ENCODE results near the gene COBLL1. TPM values are rescaled to one million over a fixed set of nuclear protein-coding genes. Genes with fewer than 3 reads are reported as not detected.

The COBLL1 gene
- total RNA-seq, 1 experiment from 2014 or later = 42.1 TPM

DNA sequence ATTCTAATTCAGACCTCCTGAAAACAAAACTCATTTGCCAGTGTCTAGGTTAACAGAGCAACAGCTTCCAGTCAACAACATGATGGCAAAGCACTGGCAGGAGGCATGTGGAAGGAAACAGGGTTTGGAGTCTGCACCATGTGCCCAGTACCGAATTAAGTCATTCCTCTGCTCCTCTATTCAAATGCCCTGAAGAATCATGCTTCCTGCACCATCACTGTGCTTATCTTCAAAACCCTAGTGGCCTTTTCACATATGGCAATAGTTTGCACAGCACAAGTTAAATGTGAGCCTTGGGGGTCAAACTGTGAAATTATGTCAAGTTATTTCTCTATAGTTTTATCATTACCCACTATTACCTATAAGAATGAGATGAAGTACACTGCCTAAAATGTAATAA lies 145.0 kb downstream of the COBLL1 start:
- H3K9me3 Mint-ChIP-seq (ENCODE audit: unreplicated experiment) = no peaks in the 10 kb centered on the region
- no peaks in the 10 kb centered on the region for H3K27me3 Mint-ChIP-seq (ENCODE audit: insufficient read depth, unreplicated experiment)
- DNase-seq = peak in 1 of 2 experiments; percentile 24
- no peaks in the 10 kb centered on the region for H3K9me3 ChIP-seq
- no peaks in the 10 kb centered on the region for H3K36me3 ChIP-seq (ENCODE audit: control insufficient read depth, insufficient read depth, low read length)
- intact Hi-C loops (cut with micrococcal nuclease; ENCODE audit: unreplicated experiment) = loop anchor here (1.0 kb wide), 2 partner anchors 21 to 217 kb away; no protein-coding TSS in a partner anchor
- peaks cover 14% of the 10 kb centered on the region for H3K4me1 Mint-ChIP-seq (ENCODE audit: low read depth, unreplicated experiment)
- H3K36me3 Mint-ChIP-seq (ENCODE audit: insufficient read depth, unreplicated experiment) = peaks cover 42% of the 10 kb centered on the region
- H3K27ac Mint-ChIP-seq (ENCODE audit: unreplicated experiment) = no peak overlapping the region
- H3K4me3 ChIP-seq (ENCODE audit: low read depth, low read length) = peak overlapping the region; percentile 43
- no peaks in the 10 kb centered on the region for H3K27me3 ChIP-seq (replicated peaks; ENCODE audit: control insufficient read depth, insufficient read depth, low read length)
- TF ChIP-seq, protein P1, sequence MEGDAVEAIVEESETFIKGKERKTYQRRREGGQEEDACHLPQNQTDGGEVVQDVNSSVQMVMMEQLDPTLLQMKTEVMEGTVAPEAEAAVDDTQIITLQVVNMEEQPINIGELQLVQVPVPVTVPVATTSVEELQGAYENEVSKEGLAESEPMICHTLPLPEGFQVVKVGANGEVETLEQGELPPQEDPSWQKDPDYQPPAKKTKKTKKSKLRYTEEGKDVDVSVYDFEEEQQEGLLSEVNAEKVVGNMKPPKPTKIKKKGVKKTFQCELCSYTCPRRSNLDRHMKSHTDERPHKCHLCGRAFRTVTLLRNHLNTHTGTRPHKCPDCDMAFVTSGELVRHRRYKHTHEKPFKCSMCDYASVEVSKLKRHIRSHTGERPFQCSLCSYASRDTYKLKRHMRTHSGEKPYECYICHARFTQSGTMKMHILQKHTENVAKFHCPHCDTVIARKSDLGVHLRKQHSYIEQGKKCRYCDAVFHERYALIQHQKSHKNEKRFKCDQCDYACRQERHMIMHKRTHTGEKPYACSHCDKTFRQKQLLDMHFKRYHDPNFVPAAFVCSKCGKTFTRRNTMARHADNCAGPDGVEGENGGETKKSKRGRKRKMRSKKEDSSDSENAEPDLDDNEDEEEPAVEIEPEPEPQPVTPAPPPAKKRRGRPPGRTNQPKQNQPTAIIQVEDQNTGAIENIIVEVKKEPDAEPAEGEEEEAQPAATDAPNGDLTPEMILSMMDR (IDR thresholded peaks at IDR 0.05; ENCODE audit: insufficient read depth in 1 of 2, low read depth in 1 of 2, low read length in 1 of 2, severe bottlenecking in 1 of 2, unreplicated experiment in 1 of 2) = peak; percentile 29 to 46
- H3K4me3 Mint-ChIP-seq (ENCODE audit: unreplicated experiment) = peak overlapping the region; percentile 74
- ChIA-PET POLR2A (no interaction called here), CTCF (no interaction called here)
- peaks cover 31% of the 10 kb centered on the region for H3K4me1 ChIP-seq
- no TSS peak for BruUV-seq (replicated peaks)

DNA sequence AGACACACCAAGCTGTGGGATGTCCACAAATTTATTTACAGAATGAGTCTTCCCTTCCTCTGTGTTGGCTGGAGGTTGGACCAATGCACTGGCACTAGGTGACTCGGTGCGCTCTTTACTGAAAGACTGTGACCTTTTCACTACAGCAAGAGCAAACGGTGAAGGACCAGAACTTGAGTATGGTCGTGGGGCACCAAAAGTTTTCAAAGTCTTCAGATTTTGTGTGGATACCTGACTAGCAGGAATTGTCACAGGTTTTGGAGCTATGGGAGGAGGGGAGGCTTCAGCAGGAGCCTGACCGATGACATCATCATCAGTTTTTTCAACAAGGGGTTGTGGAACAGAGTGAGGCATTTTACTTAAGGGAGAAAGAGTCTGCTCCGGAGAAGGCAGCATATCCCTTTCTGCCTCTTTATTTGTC lies 147.3 kb downstream of the COBLL1 start:
- peak overlapping the region; percentile 17 for H3K27ac Mint-ChIP-seq (ENCODE audit: unreplicated experiment)
- POLR2A ChIA-PET = no interaction called here
- Histone ChIP-seq H3K36me3 (ENCODE audit: control insufficient read depth, insufficient read depth, low read length) (no peaks in the 10 kb centered on the region), H3K9me3 (no peaks in the 10 kb centered on the region), H3K4me1 (peaks cover 34% of the 10 kb centered on the region), H3K27me3 (replicated peaks; ENCODE audit: control insufficient read depth, insufficient read depth, low read length) (no peaks in the 10 kb centered on the region), H3K4me3 (ENCODE audit: low read depth, low read length) (peak overlapping the region; percentile 43)
- peaks cover 22% of the 10 kb centered on the region for H3K4me1 Mint-ChIP-seq (ENCODE audit: low read depth, unreplicated experiment)
- CTCF ChIA-PET = interaction anchor here (0.9 kb wide), 1 partner anchor 155 kb away, joined by 3 read pairs; no protein-coding TSS in a partner anchor
- intact Hi-C loops (cut with micrococcal nuclease; ENCODE audit: unreplicated experiment) = no loop called here
- H3K4me3 Mint-ChIP-seq (ENCODE audit: unreplicated experiment) = peak overlapping the region; percentile 74
- DNase-seq = peak; percentile 48 to 56
- BruUV-seq (replicated peaks) = no TSS peak
- TF ChIP-seq, protein P1 (IDR thresholded peaks at IDR 0.05; ENCODE audit: insufficient read depth in 1 of 2, low read depth in 1 of 2, low read length in 1 of 2, severe bottlenecking in 1 of 2, unreplicated experiment in 1 of 2) = no peak
- no peaks in the 10 kb centered on the region for H3K27me3 Mint-ChIP-seq (ENCODE audit: insufficient read depth, unreplicated experiment)
- peaks cover 47% of the 10 kb centered on the region for H3K36me3 Mint-ChIP-seq (ENCODE audit: insufficient read depth, unreplicated experiment)
- H3K9me3 Mint-ChIP-seq (ENCODE audit: unreplicated experiment) = no peaks in the 10 kb centered on the region

DNA sequence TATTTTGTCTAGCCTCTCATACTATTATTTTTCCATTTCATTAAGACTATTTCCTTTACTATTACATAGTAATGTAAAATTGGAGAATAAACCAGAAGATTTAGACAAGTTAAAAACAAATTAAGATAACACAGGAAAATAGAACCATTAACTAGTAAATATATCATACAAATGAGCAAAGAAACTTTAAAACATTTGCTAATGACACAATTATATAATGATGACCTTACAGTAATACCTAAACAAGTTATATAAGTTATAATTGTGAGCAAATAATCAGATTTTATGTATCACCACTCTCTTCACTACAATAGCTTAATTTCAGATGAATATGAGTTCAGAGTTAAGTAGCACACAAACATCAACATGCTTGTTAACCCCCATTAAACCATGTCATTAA lies 147.8 kb downstream of the COBLL1 start:
- TSS peak; percentile 12 for BruUV-seq (replicated peaks)
- TF ChIP-seq, protein P1 (IDR thresholded peaks at IDR 0.05; ENCODE audit: insufficient read depth in 1 of 2, low read depth in 1 of 2, low read length in 1 of 2, severe bottlenecking in 1 of 2, unreplicated experiment in 1 of 2) = no peak
- H3K4me3 Mint-ChIP-seq (ENCODE audit: unreplicated experiment) = peak overlapping the region; percentile 74
- H3K27me3 ChIP-seq (replicated peaks; ENCODE audit: control insufficient read depth, insufficient read depth, low read length) = no peaks in the 10 kb centered on the region
- H3K4me1 Mint-ChIP-seq (ENCODE audit: low read depth, unreplicated experiment) = peaks cover 22% of the 10 kb centered on the region
- intact Hi-C loops (cut with micrococcal nuclease; ENCODE audit: unreplicated experiment) = loop anchor here (1.0 to 2.0 kb wide), 4 partner anchors 17 to 149 kb away; partner anchors contain the start of gene GRB14
- H3K36me3 Mint-ChIP-seq (ENCODE audit: insufficient read depth, unreplicated experiment) = peaks cover 46% of the 10 kb centered on the region
- no peaks in the 10 kb centered on the region for H3K9me3 ChIP-seq
- no peaks in the 10 kb centered on the region for H3K9me3 Mint-ChIP-seq (ENCODE audit: unreplicated experiment)
- DNase-seq = no peak
- H3K27ac Mint-ChIP-seq (ENCODE audit: unreplicated experiment) = peak overlapping the region; percentile 17
- ChIA-PET CTCF (no interaction called here), POLR2A (no interaction called here)
- no peaks in the 10 kb centered on the region for H3K36me3 ChIP-seq (ENCODE audit: control insufficient read depth, insufficient read depth, low read length)
- peaks cover 34% of the 10 kb centered on the region for H3K4me1 ChIP-seq
- H3K4me3 ChIP-seq (ENCODE audit: low read depth, low read length) = peak overlapping the region; percentile 43
- no peaks in the 10 kb centered on the region for H3K27me3 Mint-ChIP-seq (ENCODE audit: insufficient read depth, unreplicated experiment)
